ENCODE results near the gene SMIM31. TPM values are rescaled to one million over a fixed set of nuclear protein-coding genes. Genes with fewer than 3 reads are reported as not detected.
A peak's percentile ranks its signal among the peaks of the same experiment; 100 is the strongest.

Gene SMIM31
- total and polyA plus RNA-seq, 9 of the 15 experiments (the other 6 are each of a cell fraction or from before 2014, with no cell fraction given), result not detected

DNA sequence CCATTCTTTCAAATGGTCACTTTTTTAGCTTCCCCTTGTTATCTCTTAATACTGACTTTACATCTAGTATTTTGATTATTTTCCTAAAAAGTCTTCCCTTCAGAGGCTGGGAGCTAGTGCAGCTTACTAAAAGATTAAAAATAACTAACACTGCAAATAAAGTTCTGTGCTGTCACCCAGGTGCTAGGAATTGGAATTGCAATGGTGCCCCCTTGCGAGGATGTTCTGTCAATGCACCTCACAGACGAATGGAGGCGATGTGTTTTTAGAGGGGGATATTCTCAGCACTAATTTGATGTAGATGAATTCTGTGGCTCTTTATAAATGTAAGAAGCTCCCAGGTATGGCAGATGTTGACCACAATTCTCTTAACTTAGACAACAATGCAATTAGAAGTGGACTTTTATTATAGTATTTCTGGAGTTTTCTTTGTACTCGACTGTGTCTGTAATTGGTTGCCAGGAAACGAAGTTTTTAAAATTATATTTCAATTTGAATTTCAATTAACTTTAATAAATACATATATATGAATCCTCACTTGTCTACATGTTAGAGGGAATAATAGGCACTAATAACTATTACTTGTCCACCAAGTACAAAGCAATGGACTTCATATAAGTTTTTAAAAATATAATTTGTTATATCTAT is 22.0 kb upstream of the SMIM31 start (continued):
- TF ChIP-seq, protein P1, sequence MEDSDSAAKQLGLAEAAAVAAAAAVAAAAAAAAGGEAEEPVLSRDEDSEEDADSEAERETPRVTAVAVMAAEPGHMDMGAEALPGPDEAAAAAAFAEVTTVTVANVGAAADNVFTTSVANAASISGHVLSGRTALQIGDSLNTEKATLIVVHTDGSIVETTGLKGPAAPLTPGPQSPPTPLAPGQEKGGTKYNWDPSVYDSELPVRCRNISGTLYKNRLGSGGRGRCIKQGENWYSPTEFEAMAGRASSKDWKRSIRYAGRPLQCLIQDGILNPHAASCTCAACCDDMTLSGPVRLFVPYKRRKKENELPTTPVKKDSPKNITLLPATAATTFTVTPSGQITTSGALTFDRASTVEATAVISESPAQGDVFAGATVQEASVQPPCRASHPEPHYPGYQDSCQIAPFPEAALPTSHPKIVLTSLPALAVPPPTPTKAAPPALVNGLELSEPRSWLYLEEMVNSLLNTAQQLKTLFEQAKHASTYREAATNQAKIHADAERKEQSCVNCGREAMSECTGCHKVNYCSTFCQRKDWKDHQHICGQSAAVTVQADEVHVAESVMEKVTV (CRISPR knock-in tag; IDR thresholded peaks at IDR 0.05), result 0 out of 2 replicates have a peak, but pooled peaks have one; percentile 30
- TF ChIP-seq, protein P2, sequence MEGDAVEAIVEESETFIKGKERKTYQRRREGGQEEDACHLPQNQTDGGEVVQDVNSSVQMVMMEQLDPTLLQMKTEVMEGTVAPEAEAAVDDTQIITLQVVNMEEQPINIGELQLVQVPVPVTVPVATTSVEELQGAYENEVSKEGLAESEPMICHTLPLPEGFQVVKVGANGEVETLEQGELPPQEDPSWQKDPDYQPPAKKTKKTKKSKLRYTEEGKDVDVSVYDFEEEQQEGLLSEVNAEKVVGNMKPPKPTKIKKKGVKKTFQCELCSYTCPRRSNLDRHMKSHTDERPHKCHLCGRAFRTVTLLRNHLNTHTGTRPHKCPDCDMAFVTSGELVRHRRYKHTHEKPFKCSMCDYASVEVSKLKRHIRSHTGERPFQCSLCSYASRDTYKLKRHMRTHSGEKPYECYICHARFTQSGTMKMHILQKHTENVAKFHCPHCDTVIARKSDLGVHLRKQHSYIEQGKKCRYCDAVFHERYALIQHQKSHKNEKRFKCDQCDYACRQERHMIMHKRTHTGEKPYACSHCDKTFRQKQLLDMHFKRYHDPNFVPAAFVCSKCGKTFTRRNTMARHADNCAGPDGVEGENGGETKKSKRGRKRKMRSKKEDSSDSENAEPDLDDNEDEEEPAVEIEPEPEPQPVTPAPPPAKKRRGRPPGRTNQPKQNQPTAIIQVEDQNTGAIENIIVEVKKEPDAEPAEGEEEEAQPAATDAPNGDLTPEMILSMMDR (IDR thresholded peaks at IDR 0.05 in 2 of 3, conservative IDR thresholded peaks at IDR 0.05 in 1 of 3; ENCODE audit: insufficient read depth in 2 of 3, low read depth in 1 of 3, low read length in 3 of 3), result peak; percentile 70 to 82 (median 77)
- no peak for TF ChIP-seq SUPT5H (IDR thresholded peaks at IDR 0.05)
- TF ChIP-seq RAD21 (CRISPR knock-in tag; conservative IDR thresholded peaks at IDR 0.05 in 1 of 2, IDR thresholded peaks at IDR 0.05 in 1 of 2), result peak; percentile 73 to 81
- TF ChIP-seq ZNF263 (CRISPR knock-in tag; IDR thresholded peaks at IDR 0.05; ENCODE audit: borderline replicate concordance), result no peak
- peak; percentile 73 for TF ChIP-seq SMC3 (conservative IDR thresholded peaks at IDR 0.05; ENCODE audit: insufficient read depth, low read depth, low read length)
- no peak for TF ChIP-seq TARDBP (IDR thresholded peaks at IDR 0.05)
